C4-2B (cell line): ENCODE measurements around the gene TENT5A.

Experiments
- ZFX ChIP-seq: fragments of 450-650 bp; IDR thresholded peaks from 2 replicates; pipeline ENCODE4 v1.6.1; 2017
- TF ChIP-seq, protein P1 (sequence below): fragments of 450-650 bp; conservative IDR thresholded peaks from 2 replicates; pipeline ENCODE4 v1.5.1; 2017; ENCODE audit warnings: mild to moderate bottlenecking

DNA sequence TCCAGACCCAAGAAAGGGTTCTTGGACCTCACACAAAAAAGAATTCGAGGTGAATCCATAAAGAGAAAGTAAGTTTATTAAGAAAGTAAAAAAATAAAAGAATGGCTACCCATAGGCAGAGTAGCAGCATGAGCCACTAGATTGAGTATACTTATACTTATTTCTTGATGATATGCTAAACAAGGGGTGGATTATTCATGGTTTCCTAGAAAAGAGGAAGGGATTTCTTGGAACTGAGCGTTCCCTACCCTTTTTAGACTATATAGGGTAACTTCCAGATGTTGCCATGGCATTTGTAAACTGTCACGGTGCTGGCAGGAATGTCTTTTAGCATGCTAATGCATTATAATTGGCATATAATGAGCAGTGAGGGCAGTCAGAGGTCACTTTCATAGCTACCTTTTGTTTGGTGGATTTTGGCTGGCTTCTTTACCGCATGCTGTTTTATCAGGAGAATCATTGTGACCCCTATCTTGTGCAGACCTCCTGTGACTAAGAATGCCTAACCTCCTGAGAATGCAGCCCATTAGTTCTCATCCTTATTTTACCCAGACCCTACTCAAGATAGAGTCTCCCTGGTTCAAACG is 44.3 kb downstream of the TENT5A start:
- TF ChIP-seq, protein P1, sequence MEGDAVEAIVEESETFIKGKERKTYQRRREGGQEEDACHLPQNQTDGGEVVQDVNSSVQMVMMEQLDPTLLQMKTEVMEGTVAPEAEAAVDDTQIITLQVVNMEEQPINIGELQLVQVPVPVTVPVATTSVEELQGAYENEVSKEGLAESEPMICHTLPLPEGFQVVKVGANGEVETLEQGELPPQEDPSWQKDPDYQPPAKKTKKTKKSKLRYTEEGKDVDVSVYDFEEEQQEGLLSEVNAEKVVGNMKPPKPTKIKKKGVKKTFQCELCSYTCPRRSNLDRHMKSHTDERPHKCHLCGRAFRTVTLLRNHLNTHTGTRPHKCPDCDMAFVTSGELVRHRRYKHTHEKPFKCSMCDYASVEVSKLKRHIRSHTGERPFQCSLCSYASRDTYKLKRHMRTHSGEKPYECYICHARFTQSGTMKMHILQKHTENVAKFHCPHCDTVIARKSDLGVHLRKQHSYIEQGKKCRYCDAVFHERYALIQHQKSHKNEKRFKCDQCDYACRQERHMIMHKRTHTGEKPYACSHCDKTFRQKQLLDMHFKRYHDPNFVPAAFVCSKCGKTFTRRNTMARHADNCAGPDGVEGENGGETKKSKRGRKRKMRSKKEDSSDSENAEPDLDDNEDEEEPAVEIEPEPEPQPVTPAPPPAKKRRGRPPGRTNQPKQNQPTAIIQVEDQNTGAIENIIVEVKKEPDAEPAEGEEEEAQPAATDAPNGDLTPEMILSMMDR: no peak
- TF ChIP-seq ZFX: no peak
